Measurements from ENCODE around the gene NTNG1.

Gene NTNG1

DNA sequence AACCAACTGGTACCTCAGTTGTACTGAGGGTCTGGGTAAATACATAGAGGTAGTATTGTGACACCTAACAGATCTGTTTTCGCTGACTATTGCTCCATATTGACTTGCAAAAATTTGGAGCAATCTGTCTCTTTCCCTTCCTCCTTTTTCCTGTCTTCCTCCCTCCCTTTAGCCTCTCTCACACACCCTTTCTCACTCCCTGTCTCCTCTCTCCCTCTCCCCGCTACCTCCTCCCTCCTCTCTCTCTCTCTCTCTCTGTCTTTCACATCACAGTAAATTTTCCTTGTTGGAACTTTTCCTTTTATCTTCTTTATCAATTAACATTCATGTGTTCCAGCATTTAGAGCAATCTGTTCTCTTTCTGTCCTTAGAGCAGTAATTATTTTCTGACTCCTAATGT, 278.2 kb downstream of the NTNG1 start:
- no peak overlapping the region for H3K4ac ChIP-seq (ENCODE audit: low read depth in 1 of 2, low read length in 2 of 2)
- 73% methylated on average over 2 of the region's 2 CpGs for whole genome bisulfite sequencing
- H3K18ac ChIP-seq (ENCODE audit: low read depth in 1 of 2, low read length in 2 of 2), result no peak overlapping the region
- no peaks in the 10 kb centered on the region for H3K36me3 ChIP-seq (ENCODE audit: control insufficient read depth in 1 of 2, insufficient read depth in 2 of 2, low read depth in 1 of 2, low read length in 2 of 2)
- H2BK5ac ChIP-seq (ENCODE audit: low read depth, low read length, poor library complexity, severe bottlenecking), result no peak overlapping the region
- H4K91ac ChIP-seq (ENCODE audit: low read length), result no peak overlapping the region
- H3K9me3 ChIP-seq (ENCODE audit: control insufficient read depth, low read length), result no peaks in the 10 kb centered on the region
- H3K14ac ChIP-seq (ENCODE audit: low read length in 2 of 2), result no peak overlapping the region
- H3K27ac ChIP-seq (ENCODE audit: low read length, poor library complexity, severe bottlenecking), result no peak overlapping the region
- no peaks in the 10 kb centered on the region for H3K4me1 ChIP-seq (ENCODE audit: control insufficient read depth, insufficient read depth, low read depth, low read length)
- no peak overlapping the region for H2AFZ ChIP-seq (ENCODE audit: low read depth, low read length)
- H2BK120ac ChIP-seq (ENCODE audit: low read depth, low read length), result no peak overlapping the region
- H3K9ac ChIP-seq (ENCODE audit: low read length), result no peak overlapping the region
- no peak for DNase-seq
- H3K27me3 ChIP-seq (ENCODE audit: control insufficient read depth in 1 of 2, insufficient read depth in 1 of 2, low read length in 2 of 2), result no peaks in the 10 kb centered on the region
- no peak overlapping the region for H2AK5ac ChIP-seq (ENCODE audit: low read length, severe bottlenecking)
- no peaks in the 10 kb centered on the region for H3K79me1 ChIP-seq (replicated peaks; ENCODE audit: low read length, poor library complexity, severe bottlenecking)
- no peak overlapping the region for H2BK12ac ChIP-seq (ENCODE audit: low read length in 2 of 2)
- no peak overlapping the region for H3K23ac ChIP-seq (ENCODE audit: low read length in 2 of 2)
- H3K4me3 ChIP-seq (ENCODE audit: insufficient read depth in 1 of 2, low read depth in 1 of 2, low read length in 2 of 2), result no peak overlapping the region
- H3K4me2 ChIP-seq (ENCODE audit: low read length, poor library complexity, severe bottlenecking), result no peak overlapping the region
- no peak overlapping the region for H2BK15ac ChIP-seq (ENCODE audit: low read depth, poor library complexity, severe bottlenecking)
- H4K8ac ChIP-seq (ENCODE audit: low read length), result no peak overlapping the region

DNA sequence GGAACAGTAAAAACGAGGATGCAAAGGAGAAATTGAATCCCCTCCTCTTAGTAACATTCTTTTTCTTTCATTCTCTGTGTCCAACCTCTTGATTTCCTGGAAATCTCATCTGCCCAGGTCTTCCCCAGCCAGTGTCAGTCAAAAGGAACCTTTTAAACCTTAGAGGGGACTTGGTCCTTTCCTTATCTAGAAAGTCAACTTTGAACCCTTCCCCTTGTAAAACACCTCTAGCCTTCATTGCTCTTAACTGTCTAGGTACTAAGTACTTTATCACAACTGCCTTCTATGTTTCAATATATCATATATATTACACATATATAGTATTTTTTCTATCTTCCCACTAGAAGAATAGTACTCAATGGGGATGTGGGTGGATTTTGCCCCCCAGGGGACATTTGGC, 282.1 kb downstream of the NTNG1 start:
- H2BK5ac ChIP-seq (ENCODE audit: low read depth, low read length, poor library complexity, severe bottlenecking), result no peak overlapping the region
- no peak overlapping the region for H3K4ac ChIP-seq (ENCODE audit: low read depth in 1 of 2, low read length in 2 of 2)
- no peak overlapping the region for H3K27ac ChIP-seq (ENCODE audit: low read length, poor library complexity, severe bottlenecking)
- H3K9ac ChIP-seq (ENCODE audit: low read length), result no peak overlapping the region
- no peak for DNase-seq
- no peaks in the 10 kb centered on the region for H3K9me3 ChIP-seq (ENCODE audit: control insufficient read depth, low read length)
- WGBS, result 22% methylated on average over 1 of the region's 1 CpG
- H2AK5ac ChIP-seq (ENCODE audit: low read length, severe bottlenecking), result no peak overlapping the region
- H3K14ac ChIP-seq (ENCODE audit: low read length in 2 of 2), result no peak overlapping the region
- H3K4me3 ChIP-seq (ENCODE audit: insufficient read depth in 1 of 2, low read depth in 1 of 2, low read length in 2 of 2), result no peak overlapping the region
- H2BK120ac ChIP-seq (ENCODE audit: low read depth, low read length), result no peak overlapping the region
- no peaks in the 10 kb centered on the region for H3K36me3 ChIP-seq (ENCODE audit: control insufficient read depth in 1 of 2, insufficient read depth in 2 of 2, low read depth in 1 of 2, low read length in 2 of 2)
- no peak overlapping the region for H4K8ac ChIP-seq (ENCODE audit: low read length)
- no peaks in the 10 kb centered on the region for H3K79me1 ChIP-seq (replicated peaks; ENCODE audit: low read length, poor library complexity, severe bottlenecking)
- no peaks in the 10 kb centered on the region for H3K27me3 ChIP-seq (ENCODE audit: control insufficient read depth in 1 of 2, insufficient read depth in 1 of 2, low read length in 2 of 2)
- H3K4me2 ChIP-seq (ENCODE audit: low read length, poor library complexity, severe bottlenecking), result no peak overlapping the region
- no peak overlapping the region for H2AFZ ChIP-seq (ENCODE audit: low read depth, low read length)
- no peaks in the 10 kb centered on the region for H3K4me1 ChIP-seq (ENCODE audit: control insufficient read depth, insufficient read depth, low read depth, low read length)
- H4K91ac ChIP-seq (ENCODE audit: low read length), result no peak overlapping the region
- no peak overlapping the region for H3K23ac ChIP-seq (ENCODE audit: low read length in 2 of 2)
- H2BK15ac ChIP-seq (ENCODE audit: low read depth, poor library complexity, severe bottlenecking), result no peak overlapping the region
- no peak overlapping the region for H3K18ac ChIP-seq (ENCODE audit: low read depth in 1 of 2, low read length in 2 of 2)
- no peak overlapping the region for H2BK12ac ChIP-seq (ENCODE audit: low read length in 2 of 2)

DNA sequence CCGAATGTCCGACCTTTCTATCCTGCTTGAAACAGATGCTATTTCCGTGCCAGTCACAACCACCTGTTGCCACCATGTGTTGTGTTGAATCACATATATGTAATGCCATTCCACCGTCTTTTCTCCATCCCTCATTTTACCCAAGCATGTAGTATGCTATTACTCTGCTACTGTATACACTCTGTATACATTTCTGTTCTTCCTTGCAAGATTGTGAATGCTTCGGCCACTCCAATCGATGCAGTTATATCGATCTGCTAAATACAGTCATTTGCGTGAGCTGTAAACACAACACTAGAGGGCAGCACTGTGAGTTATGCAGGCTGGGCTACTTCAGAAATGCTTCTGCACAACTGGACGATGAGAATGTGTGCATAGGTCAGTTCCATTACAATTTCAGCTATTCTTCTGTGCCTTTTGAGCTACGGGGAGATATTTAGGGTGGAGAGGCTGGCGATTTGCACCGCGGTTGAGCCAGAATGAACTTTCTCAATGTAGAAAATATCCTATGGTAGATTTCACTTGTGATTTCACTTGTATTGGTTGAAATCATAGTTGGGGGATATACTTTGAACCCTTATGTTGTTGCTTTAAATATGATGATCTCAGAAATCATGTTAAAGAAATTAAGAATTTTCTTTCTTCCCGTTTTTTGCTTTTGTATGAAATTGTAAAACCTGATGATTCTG, 289.8 kb downstream of the NTNG1 start:
- no peak overlapping the region for H2AK5ac ChIP-seq (ENCODE audit: low read length, severe bottlenecking)
- H3K4ac ChIP-seq (ENCODE audit: low read depth in 1 of 2, low read length in 2 of 2), result no peak overlapping the region
- no peaks in the 10 kb centered on the region for H3K9me3 ChIP-seq (ENCODE audit: control insufficient read depth, low read length)
- no peak overlapping the region for H3K9ac ChIP-seq (ENCODE audit: low read length)
- no peak overlapping the region for H4K8ac ChIP-seq (ENCODE audit: low read length)
- H3K4me3 ChIP-seq (ENCODE audit: insufficient read depth in 1 of 2, low read depth in 1 of 2, low read length in 2 of 2), result no peak overlapping the region
- no peak overlapping the region for H3K23ac ChIP-seq (ENCODE audit: low read length in 2 of 2)
- H3K36me3 ChIP-seq (ENCODE audit: control insufficient read depth in 1 of 2, insufficient read depth in 2 of 2, low read depth in 1 of 2, low read length in 2 of 2), result no peaks in the 10 kb centered on the region
- no peak overlapping the region for H3K14ac ChIP-seq (ENCODE audit: low read length in 2 of 2)
- no peaks in the 10 kb centered on the region for H3K4me1 ChIP-seq (ENCODE audit: control insufficient read depth, insufficient read depth, low read depth, low read length)
- no peak overlapping the region for H3K27ac ChIP-seq (ENCODE audit: low read length, poor library complexity, severe bottlenecking)
- H3K79me1 ChIP-seq (replicated peaks; ENCODE audit: low read length, poor library complexity, severe bottlenecking), result no peaks in the 10 kb centered on the region
- no peak overlapping the region for H2BK5ac ChIP-seq (ENCODE audit: low read depth, low read length, poor library complexity, severe bottlenecking)
- H4K91ac ChIP-seq (ENCODE audit: low read length), result no peak overlapping the region
- no peak overlapping the region for H2BK15ac ChIP-seq (ENCODE audit: low read depth, poor library complexity, severe bottlenecking)
- no peak overlapping the region for H2BK12ac ChIP-seq (ENCODE audit: low read length in 2 of 2)
- 73% methylated on average over 13 of the region's 14 CpGs for WGBS
- no peak overlapping the region for H2AFZ ChIP-seq (ENCODE audit: low read depth, low read length)
- H3K4me2 ChIP-seq (ENCODE audit: low read length, poor library complexity, severe bottlenecking), result no peak overlapping the region
- no peak overlapping the region for H3K18ac ChIP-seq (ENCODE audit: low read depth in 1 of 2, low read length in 2 of 2)
- H2BK120ac ChIP-seq (ENCODE audit: low read depth, low read length), result no peak overlapping the region
- peak; percentile 4 for DNase-seq
- no peaks in the 10 kb centered on the region for H3K27me3 ChIP-seq (ENCODE audit: control insufficient read depth in 1 of 2, insufficient read depth in 1 of 2, low read length in 2 of 2)

DNA sequence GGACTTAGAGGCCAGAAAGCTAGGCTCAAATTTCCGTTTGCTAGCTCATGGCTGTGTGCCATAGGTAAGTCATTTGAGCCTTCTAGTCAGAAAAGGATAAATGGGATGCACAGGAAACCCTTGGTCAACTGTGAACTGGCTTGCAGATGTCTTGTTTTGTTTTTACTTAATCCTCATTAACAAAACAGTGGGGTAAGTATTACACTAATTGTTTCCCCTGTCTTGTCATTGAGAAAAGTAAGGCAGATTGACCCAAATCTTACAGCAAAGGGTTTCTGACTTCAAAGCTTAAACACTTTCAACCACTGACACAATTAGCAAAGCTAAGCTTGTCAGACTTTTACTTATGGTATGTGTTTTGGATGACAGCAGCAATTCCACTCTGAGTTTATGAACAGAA, 291.3 kb downstream of the NTNG1 start:
- H4K8ac ChIP-seq (ENCODE audit: low read length), result no peak overlapping the region
- no peak overlapping the region for H2BK120ac ChIP-seq (ENCODE audit: low read depth, low read length)
- no peaks in the 10 kb centered on the region for H3K79me1 ChIP-seq (replicated peaks; ENCODE audit: low read length, poor library complexity, severe bottlenecking)
- DNase-seq, result no peak
- H2BK15ac ChIP-seq (ENCODE audit: low read depth, poor library complexity, severe bottlenecking), result no peak overlapping the region
- H4K91ac ChIP-seq (ENCODE audit: low read length), result no peak overlapping the region
- no peak overlapping the region for H3K23ac ChIP-seq (ENCODE audit: low read length in 2 of 2)
- no peak overlapping the region for H2AK5ac ChIP-seq (ENCODE audit: low read length, severe bottlenecking)
- no peak overlapping the region for H3K4me3 ChIP-seq (ENCODE audit: insufficient read depth in 1 of 2, low read depth in 1 of 2, low read length in 2 of 2)
- no peaks in the 10 kb centered on the region for H3K4me1 ChIP-seq (ENCODE audit: control insufficient read depth, insufficient read depth, low read depth, low read length)
- no peak overlapping the region for H2BK12ac ChIP-seq (ENCODE audit: low read length in 2 of 2)
- WGBS, result 39% methylated on average over 1 of the region's 1 CpG
- no peak overlapping the region for H3K4me2 ChIP-seq (ENCODE audit: low read length, poor library complexity, severe bottlenecking)
- no peak overlapping the region for H3K18ac ChIP-seq (ENCODE audit: low read depth in 1 of 2, low read length in 2 of 2)
- no peaks in the 10 kb centered on the region for H3K27me3 ChIP-seq (ENCODE audit: control insufficient read depth in 1 of 2, insufficient read depth in 1 of 2, low read length in 2 of 2)
- H3K9me3 ChIP-seq (ENCODE audit: control insufficient read depth, low read length), result no peaks in the 10 kb centered on the region
- H2AFZ ChIP-seq (ENCODE audit: low read depth, low read length), result no peak overlapping the region
- H3K14ac ChIP-seq (ENCODE audit: low read length in 2 of 2), result no peak overlapping the region
- no peaks in the 10 kb centered on the region for H3K36me3 ChIP-seq (ENCODE audit: control insufficient read depth in 1 of 2, insufficient read depth in 2 of 2, low read depth in 1 of 2, low read length in 2 of 2)
- no peak overlapping the region for H2BK5ac ChIP-seq (ENCODE audit: low read depth, low read length, poor library complexity, severe bottlenecking)
- no peak overlapping the region for H3K27ac ChIP-seq (ENCODE audit: low read length, poor library complexity, severe bottlenecking)
- no peak overlapping the region for H3K4ac ChIP-seq (ENCODE audit: low read depth in 1 of 2, low read length in 2 of 2)
- no peak overlapping the region for H3K9ac ChIP-seq (ENCODE audit: low read length)
